Fibroblast of lung (primary cell): ENCODE results near the gene KLHL6. TPM values are rescaled to one million over a fixed set of nuclear protein-coding genes. Genes with fewer than 3 reads are reported as not detected.
"Not testable (repeated sequence)": the region's sequence is repeated elsewhere in the genome, so short reads cannot be mapped to it uniquely, and the experiment has no call there.

Experiments
- DNase-seq, 2 donors: peaks; one replicate each; pipeline versions ENCODE4 v3.0.0 to v3.0.0-alpha.2; 2010; ENCODE audit warnings: low read depth in 2 of 2
- H2AFZ ChIP-seq: 2 replicates; pipeline ENCODE4 v1.5.1; 2012; ENCODE audit warnings: low read length, control low read depth, inconsistent platforms
- H3K27ac ChIP-seq: 2 replicates; pipeline ENCODE4 v1.5.1; 2011; ENCODE audit warnings: low read length, control low read depth; ENCODE audit not compliant: insufficient read depth
- H3K27me3 ChIP-seq: 2 replicates; pipeline ENCODE4 v1.5.1; 2011; ENCODE audit warnings: mild to moderate bottlenecking, low read length; ENCODE audit not compliant: control insufficient read depth, insufficient read depth
- H3K36me3 ChIP-seq: 2 replicates; pipeline ENCODE4 v1.5.1; 2011; ENCODE audit warnings: low read length; ENCODE audit not compliant: control insufficient read depth, insufficient read depth
- H3K4me1 ChIP-seq: 2 replicates; pipeline ENCODE4 v1.5.1; 2011; ENCODE audit warnings: low read length; ENCODE audit not compliant: control insufficient read depth, insufficient read depth; ENCODE audit errors: extremely low read depth
- H3K4me2 ChIP-seq: 2 replicates; pipeline ENCODE4 v1.5.1; 2011; ENCODE audit warnings: low read length, control low read depth; ENCODE audit not compliant: insufficient read depth; ENCODE audit errors: extremely low read depth
- H3K4me3 ChIP-seq, 4 experiments: fragments of 200-600 bp in 1 of 4; sonication (generic) in 1 of 4; replicated peaks in 1 of 4; 2 replicates each; pipeline ENCODE4 v1.5.1; 2011 to 2016; ENCODE audit warnings: low read length in 4 of 4, low read depth in 3 of 4, mild to moderate bottlenecking in 3 of 4, control low read depth in 2 of 4, inconsistent platforms in 1 of 4, mixed read lengths in 1 of 4; ENCODE audit not compliant: insufficient read depth in 1 of 4; ENCODE audit errors: control extremely low read depth in 1 of 4
- H3K79me2 ChIP-seq: 2 replicates; pipeline ENCODE4 v1.5.1; 2012; ENCODE audit warnings: mild to moderate bottlenecking, low read length, inconsistent platforms; ENCODE audit not compliant: control insufficient read depth, insufficient read depth
- H3K9ac ChIP-seq: 2 replicates; pipeline ENCODE4 v1.5.1; 2011; ENCODE audit warnings: mild to moderate bottlenecking, low read length, control low read depth; ENCODE audit not compliant: insufficient read depth
- H3K9me3 ChIP-seq: 2 replicates; pipeline ENCODE4 v1.5.1; 2012; ENCODE audit warnings: low read depth, low read length; ENCODE audit not compliant: control insufficient read depth, insufficient read depth
- H4K20me1 ChIP-seq: 2 replicates; pipeline ENCODE4 v1.5.1; 2011; ENCODE audit warnings: low read length; ENCODE audit not compliant: control insufficient read depth, insufficient read depth; ENCODE audit errors: extremely low read depth
- CTCF ChIP-seq, 2 donors: IDR thresholded peaks in 1 of 2; conservative IDR thresholded peaks in 1 of 2; 1 replicate in 1 of 2; 2 replicates in 1 of 2; pipeline ENCODE4 v1.5.1; 2011 to 2012; ENCODE audit warnings: low read length in 2 of 2, control low read depth in 1 of 2, inconsistent platforms in 1 of 2, low read depth in 1 of 2, mild to moderate bottlenecking in 1 of 2
- EZH2 ChIP-seq: IDR thresholded peaks from 2 replicates; pipeline ENCODE4 v1.5.1; 2012; ENCODE audit warnings: low read length, control low read depth, mild to moderate bottlenecking; ENCODE audit errors: missing control alignments
- polyA plus RNA-seq, 2 donors: library from polyadenylated mRNA; depleted of rRNA in 1 of 2; stranded (reverse) in 1 of 2; unstranded in 1 of 2; fragments of >200 nt; gene quantifications; 2 replicates each; pipeline ENCODE4 v1.2.1, GENCODE V29; 2011 to 2012; ENCODE audit warnings: missing spikeins in 1 of 2
- total RNA-seq: library from RNA; depleted of rRNA; stranded (reverse); fragments of >200 nt; gene quantifications from 2 replicates; pipeline ENCODE4 v1.2.1, GENCODE V29; 2014

The KLHL6 gene
- total and polyA plus RNA-seq, 2 donors (not counting 1 experiment from before 2014, with no cell fraction given): not detected

DNA sequence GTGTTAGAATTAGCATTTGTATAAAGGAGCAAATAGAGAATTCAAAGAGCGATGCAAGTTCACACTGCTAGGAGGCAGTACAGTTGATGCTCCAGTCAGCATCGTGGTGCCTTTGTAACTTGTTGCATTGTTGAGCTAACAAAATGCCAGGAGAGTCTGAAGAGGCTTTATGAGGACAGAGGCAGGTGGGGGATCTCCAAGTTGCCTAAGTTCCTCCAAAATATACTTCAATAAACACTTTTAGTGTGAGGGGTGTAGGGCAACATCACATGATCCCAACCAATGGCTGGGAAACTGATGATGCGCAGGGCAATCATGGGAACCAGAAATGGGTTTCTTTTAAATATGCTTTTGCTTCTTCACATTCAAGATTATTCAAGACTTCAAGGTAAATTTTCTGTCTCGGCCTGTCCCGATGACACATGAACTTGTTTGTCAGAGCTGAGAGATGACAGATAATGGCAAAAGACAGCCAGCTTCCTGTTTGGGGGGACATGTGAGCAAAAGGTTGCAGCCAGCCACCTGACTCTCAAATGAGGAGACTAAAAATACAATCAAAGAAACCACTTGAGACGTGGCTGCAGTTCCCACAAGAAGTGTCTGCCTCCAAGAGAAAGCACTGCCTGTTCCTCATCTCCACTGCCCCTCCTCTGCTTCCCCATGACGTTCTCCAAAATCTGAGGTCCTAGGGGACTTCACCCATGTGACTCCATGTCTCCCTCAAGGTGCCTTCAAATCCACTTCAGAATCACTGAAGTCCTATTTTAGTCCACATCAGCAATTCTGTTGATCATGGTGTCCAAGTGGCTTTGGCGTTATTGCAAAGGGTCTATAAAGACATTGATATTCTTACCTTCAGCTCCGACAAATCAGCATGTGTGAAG, 39.3 kb downstream of the KLHL6 start:
- no peaks in the 10 kb centered on the region for H4K20me1 ChIP-seq
- TF ChIP-seq EZH2 (no peak), CTCF (conservative IDR thresholded peaks at IDR 0.05 in 1 of 2, IDR thresholded peaks at IDR 0.05 in 1 of 2; ENCODE audit: low read depth in 1 of 2, low read length in 2 of 2) (no peak)
- H3K27ac ChIP-seq: no peak overlapping the region
- no peak overlapping the region for H3K4me2 ChIP-seq
- H3K4me1 ChIP-seq: no peaks in the 10 kb centered on the region
- no peak for DNase-seq
- H3K4me3 ChIP-seq: no peak overlapping the region
- H2AFZ ChIP-seq: no peak overlapping the region
- H3K9ac ChIP-seq: no peak overlapping the region
- no peaks in the 10 kb centered on the region for H3K9me3 ChIP-seq
- no peaks in the 10 kb centered on the region for H3K79me2 ChIP-seq
- H3K36me3 ChIP-seq: no peaks in the 10 kb centered on the region
- peaks cover 8% of the 10 kb centered on the region for H3K27me3 ChIP-seq

- H3K27me3 ChIP-seq: peaks cover 5% of the 10 kb centered on the region
- no peak overlapping the region for H3K9ac ChIP-seq
- no peaks in the 10 kb centered on the region for H3K36me3 ChIP-seq
- H3K9me3 ChIP-seq: no peaks in the 10 kb centered on the region
- no peak overlapping the region for H3K4me3 ChIP-seq
- DNase-seq: no peak
- no peak overlapping the region for H3K4me2 ChIP-seq
- TF ChIP-seq EZH2 (no peak), CTCF (conservative IDR thresholded peaks at IDR 0.05 in 1 of 2, IDR thresholded peaks at IDR 0.05 in 1 of 2; ENCODE audit: low read depth in 1 of 2, low read length in 2 of 2) (no peak)
- no peak overlapping the region for H3K27ac ChIP-seq
- no peaks in the 10 kb centered on the region for H3K4me1 ChIP-seq
- H4K20me1 ChIP-seq: no peaks in the 10 kb centered on the region
- no peak overlapping the region for H2AFZ ChIP-seq
- no peaks in the 10 kb centered on the region for H3K79me2 ChIP-seq
Observed at GRCh38 chr3:183514021-183514420, 41.5 kb downstream of the KLHL6 start.

GRCh38 chr3:183513046-183513706, 42.3 kb downstream of the KLHL6 start:
- Histone ChIP-seq H2AFZ (no peak overlapping the region), H3K36me3 (no peaks in the 10 kb centered on the region), H3K27me3 (no peaks in the 10 kb centered on the region), H3K9ac (no peak overlapping the region), H3K9me3 (no peaks in the 10 kb centered on the region), H3K4me1 (no peaks in the 10 kb centered on the region), H3K4me2 (no peak overlapping the region), H4K20me1 (no peaks in the 10 kb centered on the region), H3K4me3 (no peak overlapping the region), H3K27ac (no peak overlapping the region), H3K79me2 (no peaks in the 10 kb centered on the region)
- TF ChIP-seq CTCF (conservative IDR thresholded peaks at IDR 0.05 in 1 of 2, IDR thresholded peaks at IDR 0.05 in 1 of 2; ENCODE audit: low read depth in 1 of 2, low read length in 2 of 2): no peak
- TF ChIP-seq EZH2: no peak
- no peak for DNase-seq

- H2AFZ ChIP-seq, H4K20me1 ChIP-seq, H3K36me3 ChIP-seq, H3K9ac ChIP-seq, H3K9me3 ChIP-seq, H3K27ac ChIP-seq, H3K4me2 ChIP-seq, H3K27me3 ChIP-seq, H3K4me1 ChIP-seq, H3K4me3 ChIP-seq, H3K79me2 ChIP-seq, DNase-seq: not testable (repeated sequence)
Observed at GRCh38 chr3:183511286-183512131, 44.0 kb downstream of the KLHL6 start.
